ENCODE data around the gene PNPLA2.
A peak's percentile ranks its signal among the peaks of the same experiment; 100 is the strongest.

Gene PNPLA2

GRCh38 chr11:798093-798713, 20.5 kb upstream of the PNPLA2 start, which contains the start of gene SLC25A22:
Gene SLC25A22 (minus strand): TSS chr11:798281. CDS start chr11:795006, 3,275 bp downstream.
- no peak for DNase-seq (ENCODE audit: low read depth)

GRCh38 chr11:799641-800316, 18.9 kb upstream of the PNPLA2 start:
- DNase-seq (ENCODE audit: low read depth), result no peak

DNA sequence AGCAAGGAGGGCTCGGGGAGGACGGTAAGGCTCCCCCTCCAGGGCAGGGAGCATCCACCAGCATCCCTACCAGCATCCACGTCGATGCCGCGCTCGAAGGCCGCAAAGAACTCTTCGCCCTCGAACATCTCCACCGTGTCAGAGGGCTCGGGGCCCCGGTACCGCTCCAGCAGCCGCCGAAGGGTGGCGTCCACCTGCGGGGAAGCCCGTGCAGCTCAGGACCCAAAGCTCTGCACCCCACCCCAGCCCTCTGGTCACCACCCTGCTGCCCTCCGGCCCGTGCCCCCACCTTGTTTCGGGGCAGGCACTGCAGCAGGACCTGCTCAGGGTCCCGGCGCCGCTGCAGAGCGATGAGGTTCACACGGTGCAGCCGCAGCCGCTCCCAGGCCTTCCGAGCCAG, 18.2 kb upstream of the PNPLA2 start:
- DNase-seq (ENCODE audit: low read depth), result no peak

- DNase-seq (ENCODE audit: low read depth), result no peak
These were observed 17.5 kb upstream of the PNPLA2 start for GRCh38 chr11:801097-801780.

- no peak for DNase-seq (ENCODE audit: low read depth)
These were observed 16.6 kb upstream of the PNPLA2 start for GRCh38 chr11:802018-802617.

- no peak for DNase-seq (ENCODE audit: low read depth)
These were observed 15.8 kb upstream of the PNPLA2 start for GRCh38 chr11:802693-803466.

DNA sequence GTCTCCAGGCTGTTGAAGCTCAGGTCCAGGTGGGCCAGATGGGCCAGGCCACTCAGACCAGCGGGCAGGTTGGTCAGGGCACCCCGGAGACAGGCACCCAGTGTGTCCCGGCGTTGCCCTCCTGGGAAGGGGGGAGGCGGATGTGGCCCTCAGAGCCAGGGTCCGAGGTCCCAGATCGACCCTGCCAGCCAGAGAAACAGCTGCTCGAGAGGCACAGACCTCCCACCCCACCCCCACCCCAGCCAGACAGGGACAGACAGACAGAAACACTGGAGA, 15.3 kb upstream of the PNPLA2 start:
- no peak for DNase-seq (ENCODE audit: low read depth)

DNA sequence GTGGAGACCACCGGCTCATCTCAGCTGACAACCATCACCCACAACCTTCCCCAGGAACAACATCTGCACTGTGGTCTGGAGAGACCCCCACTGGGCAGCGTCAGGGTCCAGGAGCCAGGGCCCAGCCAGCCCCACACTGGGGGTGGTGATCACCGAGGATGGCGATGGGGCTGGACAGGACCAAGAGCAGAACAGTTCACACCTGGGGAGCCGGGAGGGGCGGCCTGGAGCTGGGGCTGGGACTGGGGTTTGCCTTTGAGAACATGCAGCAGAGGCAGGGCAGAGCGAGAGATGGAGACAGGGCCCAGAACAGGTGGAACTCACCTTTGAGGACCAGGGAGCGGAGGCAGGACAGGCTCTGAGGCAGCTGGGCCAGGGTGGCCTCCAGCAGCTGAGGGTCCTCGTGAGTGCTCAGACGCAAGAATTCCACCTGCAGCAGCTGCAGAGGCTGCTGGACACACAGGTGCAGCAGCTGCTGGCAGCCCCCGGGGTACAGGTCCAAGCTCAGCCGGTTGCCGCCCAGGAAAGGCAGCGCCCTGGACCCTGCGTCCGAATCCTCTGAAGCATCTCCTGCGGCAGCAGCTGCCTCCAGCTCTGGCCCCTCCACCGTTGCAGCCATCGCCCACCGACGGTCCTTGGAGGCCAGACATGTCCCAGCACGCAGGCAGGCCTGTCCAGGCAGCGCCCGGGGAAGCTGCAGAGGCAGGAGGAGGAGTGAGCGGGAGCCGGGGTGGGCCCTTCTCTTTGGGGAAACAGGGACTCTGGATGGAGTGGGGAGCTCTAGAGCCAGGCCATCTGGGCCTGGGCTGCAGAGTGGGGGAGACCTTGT, 14.7 kb upstream of the PNPLA2 start:
- DNase-seq (ENCODE audit: low read depth), result no peak

DNA sequence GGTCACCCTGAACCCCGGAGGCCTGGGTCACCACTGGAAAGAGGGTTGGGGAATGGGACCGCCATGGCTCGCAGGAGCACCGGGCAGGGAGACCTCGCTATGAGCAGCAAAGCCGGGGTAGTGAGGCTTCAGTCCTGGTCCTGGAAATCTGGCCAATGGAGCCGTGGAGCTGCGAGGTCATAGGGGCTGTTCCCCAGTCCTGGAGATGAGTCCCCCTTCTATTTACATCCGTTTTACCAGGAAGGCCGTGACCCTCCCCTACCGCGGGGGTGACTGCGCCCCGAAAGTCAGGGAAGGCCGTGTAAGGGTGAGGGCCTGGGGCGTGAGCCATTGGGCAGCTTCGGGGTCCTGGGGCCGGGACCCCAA, 14.1 kb upstream of the PNPLA2 start:
- no peak for DNase-seq (ENCODE audit: low read depth)

- no peak for DNase-seq (ENCODE audit: low read depth)
These were observed 10.1 kb upstream of the PNPLA2 start for GRCh38 chr11:808427-809286.

DNA sequence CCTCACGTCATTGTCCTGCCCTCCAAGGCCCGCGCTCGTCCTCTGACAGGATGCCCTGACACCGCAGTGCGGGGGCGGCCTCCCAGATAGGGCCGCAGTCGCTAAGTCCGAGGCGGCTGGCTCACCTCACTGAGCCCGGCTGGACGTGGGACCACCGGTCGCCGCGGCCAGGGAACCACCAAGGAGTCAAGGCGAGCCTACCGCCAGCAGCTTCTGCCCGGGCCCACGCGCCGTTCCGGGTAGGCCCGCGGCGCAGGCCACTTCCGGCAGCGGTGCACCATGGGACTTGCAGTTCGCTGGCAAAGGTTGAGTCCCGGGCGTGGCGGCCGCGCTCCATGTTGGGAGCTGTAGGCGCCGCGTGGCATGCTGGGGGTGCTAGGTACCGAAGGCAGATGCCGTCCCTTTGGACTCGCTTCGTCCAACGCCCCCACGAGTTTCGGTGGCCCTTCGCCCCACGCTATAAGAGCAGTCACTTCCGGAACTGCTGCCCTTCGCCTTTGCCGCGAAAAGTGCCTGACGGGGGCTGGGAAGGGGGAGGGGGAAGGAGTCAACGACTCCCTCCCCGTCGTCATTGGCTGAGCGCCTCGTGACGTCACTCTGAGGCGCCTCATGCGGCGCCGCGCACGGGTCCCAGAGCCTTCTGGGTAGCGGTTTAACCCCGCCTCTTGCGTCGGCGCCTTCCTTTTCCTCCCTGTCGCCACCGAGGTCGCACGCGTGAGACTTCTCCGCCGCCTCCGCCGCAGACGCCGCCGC, 9.3 kb upstream of the PNPLA2 start, which contains the start of gene RPLP2:
RPLP2 (plus strand) TSS at position 681 of the 753 bp plus-strand sequence. CDS start 268 bp downstream, outside the sequence.
- DNase-seq (ENCODE audit: low read depth), result peak; percentile 93

- DNase-seq (ENCODE audit: low read depth), result no peak
These were observed 8.6 kb upstream of the PNPLA2 start for GRCh38 chr11:810040-810567.

DNA sequence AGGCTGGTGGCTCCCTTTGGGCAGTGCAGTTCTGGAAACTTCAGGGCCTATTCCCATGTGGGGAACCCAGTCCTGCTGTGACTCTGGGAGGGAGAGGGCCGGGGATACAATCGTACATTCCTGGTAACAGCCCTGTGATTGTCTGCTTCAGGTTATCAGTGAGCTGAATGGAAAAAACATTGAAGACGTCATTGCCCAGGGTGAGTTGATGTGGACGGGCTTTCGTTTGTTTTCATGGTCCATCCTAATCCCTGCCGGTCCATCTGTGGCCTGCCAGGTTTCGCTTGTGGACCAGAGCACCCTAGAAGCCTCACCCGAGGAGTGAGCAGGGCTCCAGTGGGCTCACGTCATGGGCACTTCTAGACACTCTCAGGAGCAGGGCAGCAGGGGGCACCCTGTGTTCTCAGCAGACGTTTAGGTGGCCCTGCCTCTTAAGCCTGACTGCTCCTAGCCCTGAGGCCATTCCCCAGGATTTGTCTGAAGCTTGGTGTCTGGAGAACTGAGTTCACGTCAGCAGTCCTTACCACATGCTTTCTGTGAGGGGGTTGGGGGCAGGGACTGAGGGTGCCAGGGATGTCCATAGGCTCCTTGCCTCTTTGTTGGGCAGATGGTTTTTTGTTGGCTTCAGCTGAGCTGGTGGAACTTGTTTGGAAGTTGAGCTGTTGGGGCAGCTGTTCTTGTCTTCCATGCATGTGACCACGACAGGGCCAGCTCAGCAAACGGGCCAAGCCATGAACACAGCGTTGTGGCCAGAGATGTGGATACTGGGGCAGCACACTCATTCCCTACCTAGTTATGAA, 7.1 kb upstream of the PNPLA2 start:
- DNase-seq (ENCODE audit: low read depth), result no peak

GRCh38 chr11:812390-812789, 6.3 kb upstream of the PNPLA2 start:
- DNase-seq (ENCODE audit: low read depth), result no peak

DNA sequence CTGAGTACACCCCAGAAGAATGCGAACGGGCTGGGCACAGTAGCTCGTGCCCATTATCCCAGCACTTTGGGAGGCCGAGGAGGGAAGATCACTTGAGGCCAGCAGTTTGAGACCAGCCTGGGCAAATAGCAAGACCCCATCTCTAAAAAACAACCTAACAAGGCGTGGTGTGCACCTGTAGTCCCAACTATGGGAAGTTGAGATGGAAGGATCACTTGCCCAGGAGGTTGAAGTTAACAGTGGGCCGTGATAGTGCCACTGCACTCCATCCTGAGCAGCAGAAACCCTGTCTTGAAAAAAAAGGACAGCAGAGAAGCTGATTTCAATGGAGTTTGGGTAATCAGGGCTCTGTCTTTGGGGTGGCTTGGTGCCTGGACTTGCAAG, 5.7 kb upstream of the PNPLA2 start:
- DNase-seq (ENCODE audit: low read depth), result no peak

DNA sequence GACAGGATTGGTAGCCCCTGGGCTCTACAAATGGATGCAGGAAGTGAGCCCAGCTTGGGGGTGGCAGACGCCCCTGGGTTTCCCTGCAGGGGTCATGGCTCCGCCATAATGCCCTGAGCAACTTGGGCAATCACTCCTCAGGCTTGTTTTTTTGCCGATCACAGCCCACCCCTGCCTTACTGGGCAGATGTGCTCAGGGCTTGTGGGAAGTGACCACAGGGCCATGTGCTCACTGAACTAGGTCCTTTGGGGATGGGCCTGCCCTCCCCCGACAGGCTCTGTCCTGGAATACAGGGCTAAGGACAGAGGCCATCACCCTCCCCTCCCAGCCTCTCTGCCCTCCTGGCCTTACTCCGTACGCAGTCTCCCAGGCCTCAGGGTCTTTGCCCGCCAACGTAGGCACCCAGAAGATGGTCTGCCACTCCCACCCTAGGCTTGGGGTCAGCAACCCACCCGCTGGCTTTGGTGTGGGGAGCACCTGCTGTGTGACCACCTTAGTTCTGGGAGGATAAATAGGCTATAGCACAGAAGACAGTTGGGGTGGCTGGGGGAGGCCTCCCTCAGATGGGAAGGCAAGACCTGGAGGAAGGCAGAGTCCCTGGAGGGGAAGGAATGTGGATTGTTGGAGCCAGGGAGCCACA, 5.1 kb upstream of the PNPLA2 start:
- no peak for DNase-seq (ENCODE audit: low read depth)

GRCh38 chr11:815675-816432, 2.9 kb upstream of the PNPLA2 start:
- DNase-seq (ENCODE audit: low read depth), result no peak

All from stromal cell of bone marrow (primary cell).